OCI-LY7 (cell line): ENCODE measurements around the gene ITGA5. TPM values are rescaled to one million over a fixed set of nuclear protein-coding genes. Genes with fewer than 3 reads are reported as not detected.

Experiments used
- BruUV-seq: library from RNA; stranded (reverse); fragments of 400-500 nt; replicated peaks from 2 replicates; lab custom pipeline; 2021; lab: Mats Ljungman, UMichigan
- CTCF ChIA-PET: fragments of 300-600 bp; sonication (Branson Sonifier 250); formaldehyde crosslinking; loops from one replicate; lab custom pipeline; 2022; ENCODE audit warnings: antibody characterized with exemption; ENCODE audit not compliant: unreplicated experiment; lab: Charles Lee
- POLR2A ChIA-PET: fragments of 300-600 bp; sonication (Branson Sonifier 250); formaldehyde crosslinking; loops from one replicate; lab custom pipeline; 2022; ENCODE audit warnings: antibody characterized with exemption; lab: Charles Lee
- DNase-seq: peaks from one replicate; pipeline ENCODE4 v3.0.0-alpha.2; 2015; ENCODE audit warnings: low spot score
- H2AFZ ChIP-seq: fragments of 200-600 bp; sonication (generic), shearing (Covaris generic); 2 replicates; pipeline ENCODE4 v1.6.1; 2014; ENCODE audit warnings: mild to moderate bottlenecking, antibody characterized with exemption, low read length, moderate library complexity
- H3K27ac ChIP-seq: fragments of 200-600 bp; sonication (generic); 2 replicates; pipeline ENCODE4 v1.5.1; 2014; ENCODE audit warnings: mixed run types, low read depth, mild to moderate bottlenecking, moderate library complexity, low read length, inconsistent platforms; ENCODE audit not compliant: poor library complexity, severe bottlenecking
- H3K36me3 ChIP-seq: fragments of 200-600 bp; sonication (generic); 2 replicates; pipeline ENCODE4 v1.6.1; 2014; ENCODE audit warnings: mild to moderate bottlenecking, antibody characterized with exemption, low read length, moderate library complexity, mixed read lengths; ENCODE audit not compliant: insufficient read depth
- H3K4me1 ChIP-seq: fragments of 200-600 bp; sonication (generic); 2 replicates; pipeline ENCODE4 v1.5.1; 2014; ENCODE audit warnings: mild to moderate bottlenecking, low read length; ENCODE audit not compliant: insufficient read depth, poor library complexity, severe bottlenecking
- H3K4me2 ChIP-seq: fragments of 200-600 bp; sonication (generic); 2 replicates; pipeline ENCODE4 v1.6.1; 2014; ENCODE audit warnings: mild to moderate bottlenecking, low read length
- H3K4me3 ChIP-seq: fragments of 200-600 bp; sonication (generic); 2 replicates; pipeline ENCODE4 v1.5.1; 2014; ENCODE audit warnings: mild to moderate bottlenecking, low read depth, low read length; ENCODE audit not compliant: poor library complexity, severe bottlenecking
- H3K79me2 ChIP-seq: fragments of 200-600 bp; sonication (generic); 2 replicates; pipeline ENCODE4 v1.6.1; 2016; ENCODE audit warnings: low read depth, mild to moderate bottlenecking, low read length, moderate library complexity, mixed read lengths; ENCODE audit not compliant: insufficient read depth
- H3K9me2 ChIP-seq: fragments of 200-600 bp; sonication (generic); 2 replicates; pipeline ENCODE4 v1.6.1; 2016; ENCODE audit warnings: mild to moderate bottlenecking, low read length, mixed read lengths; ENCODE audit not compliant: insufficient read depth
- H3K9me3 ChIP-seq: fragments of 200-600 bp; sonication (generic); 2 replicates; pipeline ENCODE4 v1.6.1; 2014; ENCODE audit warnings: mild to moderate bottlenecking, mixed run types, low read length, mixed read lengths
- H4K20me1 ChIP-seq: fragments of 200-600 bp; sonication (generic); 2 replicates; pipeline ENCODE4 v1.6.1; 2014; ENCODE audit warnings: mild to moderate bottlenecking, antibody characterized with exemption, low read length, moderate library complexity, mixed read lengths; ENCODE audit not compliant: insufficient read depth
- EZH2phosphoT487 ChIP-seq: fragments of 200-600 bp; sonication (generic); IDR thresholded peaks from 2 replicates; pipeline ENCODE4 v1.6.1; 2018; ENCODE audit warnings: low read depth, borderline replicate concordance, mild to moderate bottlenecking, mixed run types, antibody characterized with exemption, low read length, moderate library complexity, mixed read lengths
- intact Hi-C: fragments of 100-400 bp; cut with micrococcal nuclease; formaldehyde crosslinking; loops from one replicate; pipeline ENCODE4 v1.10.0; 2022; ENCODE audit not compliant: unreplicated experiment
- total RNA-seq, 2 experiments: library from RNA; depleted of rRNA in 1 of 2; stranded (reverse); fragments of >200 nt in 1 of 2; shearing (Covaris generic) in 1 of 2; gene quantifications; 2 replicates each; pipeline ENCODE4 v1.2.3, GENCODE V29; 2014 to 2022
- TF ChIP-seq, protein P1 (sequence below): fragments of 200-600 bp; sonication (generic); conservative IDR thresholded peaks from 2 replicates; pipeline ENCODE4 v1.5.1; 2014; ENCODE audit warnings: mild to moderate bottlenecking, antibody characterized with exemption, low read length, moderate library complexity, mixed read lengths

ITGA5 gene
- total RNA-seq, 2 experiments from 2014 or later, result 0.06 to 0.34 TPM

- intact Hi-C loops, result no loop called here
- no peaks in the 10 kb centered on the region for H3K4me1 ChIP-seq
- no peak overlapping the region for H3K4me3 ChIP-seq
- H2AFZ ChIP-seq, result no peak overlapping the region
- no peaks in the 10 kb centered on the region for H3K79me2 ChIP-seq
- H3K36me3 ChIP-seq, result no peaks in the 10 kb centered on the region
- no peaks in the 10 kb centered on the region for H3K9me3 ChIP-seq
- BruUV-seq, result no TSS peak
- no peak overlapping the region for H3K27ac ChIP-seq
- H3K9me2 ChIP-seq, result no peaks in the 10 kb centered on the region
- TF ChIP-seq, protein P1, sequence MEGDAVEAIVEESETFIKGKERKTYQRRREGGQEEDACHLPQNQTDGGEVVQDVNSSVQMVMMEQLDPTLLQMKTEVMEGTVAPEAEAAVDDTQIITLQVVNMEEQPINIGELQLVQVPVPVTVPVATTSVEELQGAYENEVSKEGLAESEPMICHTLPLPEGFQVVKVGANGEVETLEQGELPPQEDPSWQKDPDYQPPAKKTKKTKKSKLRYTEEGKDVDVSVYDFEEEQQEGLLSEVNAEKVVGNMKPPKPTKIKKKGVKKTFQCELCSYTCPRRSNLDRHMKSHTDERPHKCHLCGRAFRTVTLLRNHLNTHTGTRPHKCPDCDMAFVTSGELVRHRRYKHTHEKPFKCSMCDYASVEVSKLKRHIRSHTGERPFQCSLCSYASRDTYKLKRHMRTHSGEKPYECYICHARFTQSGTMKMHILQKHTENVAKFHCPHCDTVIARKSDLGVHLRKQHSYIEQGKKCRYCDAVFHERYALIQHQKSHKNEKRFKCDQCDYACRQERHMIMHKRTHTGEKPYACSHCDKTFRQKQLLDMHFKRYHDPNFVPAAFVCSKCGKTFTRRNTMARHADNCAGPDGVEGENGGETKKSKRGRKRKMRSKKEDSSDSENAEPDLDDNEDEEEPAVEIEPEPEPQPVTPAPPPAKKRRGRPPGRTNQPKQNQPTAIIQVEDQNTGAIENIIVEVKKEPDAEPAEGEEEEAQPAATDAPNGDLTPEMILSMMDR, result no peak
- no peak for TF ChIP-seq EZH2phosphoT487
- H4K20me1 ChIP-seq, result no peaks in the 10 kb centered on the region
- POLR2A ChIA-PET, result interaction anchor here (0.5 kb wide), 1 partner anchor 43 kb away, joined by 5 read pairs; no protein-coding TSS in a partner anchor
- CTCF ChIA-PET, result no interaction called here
- no peak overlapping the region for H3K4me2 ChIP-seq
- DNase-seq, result no peak
These were observed 5.2 kb upstream of the ITGA5 start for GRCh38 chr12:54424224-54424623.

GRCh38 chr12:54423816-54424150 lies 4.7 kb upstream of the ITGA5 start:
- Histone ChIP-seq H3K9me2 (no peaks in the 10 kb centered on the region), H3K27ac (no peak overlapping the region), H3K9me3 (no peaks in the 10 kb centered on the region), H3K79me2 (no peaks in the 10 kb centered on the region), H3K36me3 (no peaks in the 10 kb centered on the region), H4K20me1 (no peaks in the 10 kb centered on the region), H2AFZ (no peak overlapping the region), H3K4me3 (no peak overlapping the region), H3K4me2 (no peak overlapping the region), H3K4me1 (no peaks in the 10 kb centered on the region)
- no peak for DNase-seq
- ChIA-PET CTCF (no interaction called here), POLR2A (interaction anchor here (0.5 kb wide), 1 partner anchor 43 kb away, joined by 5 read pairs; no protein-coding TSS in a partner anchor)
- no TSS peak for BruUV-seq
- intact Hi-C loops, result no loop called here
- no peak for TF ChIP-seq EZH2phosphoT487
- TF ChIP-seq, protein P1, result no peak

GRCh38 chr12:54421879-54422250 lies 2.8 kb upstream of the ITGA5 start:
- Histone ChIP-seq H3K79me2 (no peaks in the 10 kb centered on the region), H3K36me3 (no peaks in the 10 kb centered on the region), H3K4me1 (peaks cover 2% of the 10 kb centered on the region), H3K9me2 (no peaks in the 10 kb centered on the region), H2AFZ (no peak overlapping the region), H3K9me3 (no peaks in the 10 kb centered on the region), H3K27ac (no peak overlapping the region), H4K20me1 (no peaks in the 10 kb centered on the region), H3K4me2 (no peak overlapping the region), H3K4me3 (no peak overlapping the region)
- intact Hi-C loops, result no loop called here
- BruUV-seq, result no TSS peak
- TF ChIP-seq, protein P1, result no peak
- no peak for TF ChIP-seq EZH2phosphoT487
- DNase-seq, result no peak
- ChIA-PET CTCF (no interaction called here), POLR2A (no interaction called here)
